Activated CD8-positive, alpha-beta memory T cell treated with anti-CD3 and anti-CD28 coated beads for 36 hours (primary cell): ENCODE results near the gene KRTAP10-3. TPM values are rescaled to one million over a fixed set of nuclear protein-coding genes. Genes with fewer than 3 reads are reported as not detected.
"Not testable (repeated sequence)": the region's sequence is repeated elsewhere in the genome, so short reads cannot be mapped to it uniquely, and the experiment has no call there.

Experiments
- CTCF ChIA-PET: fragments of 350-600 bp; sonication (Branson Sonifier 250); formaldehyde crosslinking; loops from one replicate; lab custom pipeline; 2021; ENCODE audit warnings: antibody characterized with exemption; lab: Charles Lee
- POLR2A ChIA-PET: fragments of 350-600 bp; sonication (Branson Sonifier 250); formaldehyde crosslinking; loops from one replicate; lab custom pipeline; 2021; ENCODE audit warnings: antibody characterized with exemption; lab: Charles Lee
- total RNA-seq, 2 experiments: library from RNA; stranded (reverse); gene quantifications; one replicate each; pipeline ENCODE4 v1.2.3, GENCODE V29; 2021

KRTAP10-3 gene
- total RNA-seq, 2 experiments from 2014 or later: not detected

DNA sequence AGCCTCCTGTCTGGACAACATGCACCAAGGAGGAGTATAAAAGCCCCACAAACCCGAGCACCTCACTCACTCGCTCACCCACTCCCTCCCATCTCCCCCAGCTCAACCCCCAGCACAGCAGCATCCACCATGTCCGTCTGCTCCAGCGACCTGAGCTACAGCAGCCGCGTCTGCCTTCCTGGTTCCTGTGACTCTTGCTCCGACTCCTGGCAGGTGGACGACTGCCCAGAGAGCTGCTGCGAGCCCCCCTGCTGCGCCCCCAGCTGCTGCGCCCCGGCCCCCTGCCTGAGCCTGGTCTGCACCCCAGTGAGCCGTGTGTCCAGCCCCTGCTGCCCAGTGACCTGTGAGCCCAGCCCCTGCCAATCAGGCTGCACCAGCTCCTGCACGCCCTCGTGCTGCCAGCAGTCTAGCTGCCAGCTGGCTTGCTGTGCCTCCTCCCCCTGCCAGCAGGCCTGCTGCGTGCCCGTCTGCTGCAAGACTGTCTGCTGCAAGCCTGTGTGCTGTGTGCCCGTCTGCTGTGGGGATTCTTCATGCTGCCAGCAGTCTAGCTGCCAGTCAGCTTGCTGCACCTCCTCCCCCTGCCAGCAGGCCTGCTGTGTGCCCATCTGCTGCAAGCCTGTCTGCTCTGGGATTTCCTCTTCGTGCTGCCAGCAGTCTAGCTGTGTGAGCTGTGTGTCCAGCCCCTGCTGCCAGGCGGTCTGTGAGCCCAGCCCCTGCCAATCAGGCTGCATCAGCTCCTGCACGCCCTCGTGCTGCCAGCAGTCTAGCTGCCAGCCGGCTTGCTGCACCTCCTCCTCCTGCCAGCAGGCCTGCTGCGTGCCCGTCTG, 15.2 kb upstream of the KRTAP10-3 start, which contains the start of gene KRTAP10-4:
KRTAP10-4 (plus strand) TSS at position 100 of the 827 bp plus-strand sequence; CDS start at position 130, 30 bp downstream.
- CTCF ChIA-PET, POLR2A ChIA-PET: not testable (repeated sequence)

DNA sequence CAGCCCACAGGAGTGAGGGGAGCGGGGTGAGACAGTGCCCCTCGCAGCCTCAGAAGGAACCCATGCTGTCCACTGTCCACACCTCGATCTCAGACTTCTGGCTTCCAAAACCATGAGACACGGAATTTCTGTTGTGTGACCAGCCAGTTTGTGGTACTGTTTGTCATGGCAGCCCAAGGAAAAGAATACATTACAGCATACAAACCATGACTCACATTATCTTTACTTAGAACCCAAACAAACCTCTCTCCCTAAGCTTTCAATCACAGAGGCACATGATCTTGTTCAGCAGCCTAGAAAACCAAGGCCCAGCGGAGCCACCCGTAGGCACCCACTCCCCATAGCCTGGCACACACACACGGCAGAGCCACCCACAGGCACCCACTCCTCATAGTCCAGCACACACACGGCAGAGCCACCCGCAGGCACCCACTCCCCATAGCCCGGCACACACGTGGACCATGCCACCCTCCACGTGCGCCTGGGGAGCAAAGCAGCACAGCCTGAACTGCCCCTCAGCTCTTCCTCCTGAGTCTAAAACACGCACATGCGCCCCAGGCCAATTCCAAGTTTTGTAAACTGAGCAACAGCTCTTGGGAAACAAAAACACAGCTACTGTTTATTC, 14.5 kb upstream of the KRTAP10-3 start:
- CTCF ChIA-PET: no interaction called here
- POLR2A ChIA-PET: no interaction called here

DNA sequence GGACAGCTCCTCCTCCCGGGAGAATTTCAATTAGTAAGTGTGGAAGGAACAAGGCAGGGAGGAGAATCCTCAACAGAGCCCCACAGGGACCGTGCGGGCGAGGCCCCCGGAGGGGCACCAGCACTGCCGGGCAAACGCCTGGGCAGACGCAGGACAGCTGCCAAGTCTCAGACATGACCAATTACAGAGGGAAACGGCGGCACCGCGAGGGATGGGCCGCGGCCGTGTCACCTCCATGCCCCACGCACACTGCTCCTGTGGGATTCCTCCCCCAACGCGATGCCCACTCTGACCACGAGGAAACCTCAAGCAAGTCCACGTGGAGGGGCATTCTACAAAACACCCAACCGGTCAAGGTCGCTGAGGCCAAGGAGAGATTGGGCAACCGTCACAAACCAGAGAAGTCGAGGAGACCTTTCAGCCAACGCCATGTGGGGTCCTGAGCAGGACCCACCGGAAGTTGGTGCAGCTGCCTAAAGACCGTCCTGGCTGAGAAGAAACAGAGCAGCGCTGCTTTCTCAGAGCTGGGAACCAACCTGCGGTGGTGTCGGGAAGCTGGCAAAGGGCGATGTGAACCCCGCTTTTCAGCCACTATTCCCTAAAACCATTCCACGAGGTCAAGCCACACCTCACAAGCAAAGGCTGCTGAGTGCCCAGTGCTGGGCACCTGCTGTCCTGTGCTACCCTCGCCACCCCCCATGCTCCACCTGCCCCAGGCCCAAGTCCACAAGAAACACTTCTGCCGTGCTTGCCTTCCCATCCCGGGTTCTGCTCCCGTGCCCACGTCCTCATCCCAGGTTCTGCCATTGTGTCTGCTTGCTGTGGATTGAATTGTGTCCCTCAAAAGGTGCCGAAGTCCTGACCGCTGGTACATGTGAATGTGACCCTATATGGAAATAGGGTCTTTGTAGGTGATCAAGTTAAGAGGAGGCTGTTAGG, 13.5 kb upstream of the KRTAP10-3 start:
- CTCF ChIA-PET: no interaction called here
- POLR2A ChIA-PET: no interaction called here

DNA sequence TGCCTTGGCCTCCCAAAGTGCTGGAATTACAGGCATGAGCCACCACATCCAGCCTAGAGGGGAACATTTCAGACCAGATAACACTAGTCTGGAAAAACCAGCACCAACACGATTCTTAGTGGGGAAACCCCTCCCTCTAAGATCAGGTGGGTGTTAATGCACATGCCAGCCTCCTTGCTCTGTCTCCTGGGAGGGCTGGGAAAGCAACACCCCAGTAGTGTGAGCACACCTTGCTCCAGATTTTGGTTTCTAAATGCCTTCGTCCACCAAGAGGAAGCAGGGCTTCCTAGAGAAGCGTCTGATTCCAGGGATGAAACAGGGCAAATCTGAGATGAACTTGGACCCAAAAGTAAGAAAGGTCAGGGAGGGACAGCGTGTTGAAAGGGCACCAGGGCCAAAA, 12.7 kb upstream of the KRTAP10-3 start:
- ChIA-PET CTCF (no interaction called here), POLR2A (no interaction called here)

DNA sequence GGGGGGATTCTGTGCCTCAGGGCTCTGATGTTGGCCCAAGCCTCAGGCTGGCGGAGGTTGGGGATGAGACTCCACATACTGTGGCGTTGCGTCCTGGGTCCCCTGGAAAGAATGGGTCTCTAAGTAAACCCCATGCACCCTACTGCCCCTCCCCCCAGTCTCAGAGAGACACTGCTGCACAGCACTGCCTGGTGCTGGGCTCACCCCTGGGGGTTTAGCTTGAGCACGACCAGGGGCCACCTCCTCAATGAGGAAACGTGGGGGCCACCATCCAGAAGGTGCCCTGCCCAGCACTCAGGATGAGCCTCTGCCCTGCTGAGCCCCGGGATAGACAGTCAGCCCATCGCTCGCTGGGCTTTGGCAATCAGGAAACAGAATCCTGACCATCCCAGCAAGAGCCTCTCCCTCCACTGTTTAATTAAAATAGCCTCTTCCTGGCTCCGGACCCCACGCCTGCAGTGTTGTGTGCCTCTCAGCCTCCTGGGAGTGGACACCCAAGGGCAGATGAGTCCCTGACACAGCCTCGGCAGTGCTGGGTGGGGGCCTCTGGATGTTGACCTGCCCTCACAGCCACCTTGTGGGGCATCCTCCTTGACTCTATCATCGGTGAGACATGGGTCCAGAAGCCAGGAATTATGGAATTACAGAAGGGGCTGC, 11.4 kb upstream of the KRTAP10-3 start:
- CTCF ChIA-PET: no interaction called here
- POLR2A ChIA-PET: no interaction called here

DNA sequence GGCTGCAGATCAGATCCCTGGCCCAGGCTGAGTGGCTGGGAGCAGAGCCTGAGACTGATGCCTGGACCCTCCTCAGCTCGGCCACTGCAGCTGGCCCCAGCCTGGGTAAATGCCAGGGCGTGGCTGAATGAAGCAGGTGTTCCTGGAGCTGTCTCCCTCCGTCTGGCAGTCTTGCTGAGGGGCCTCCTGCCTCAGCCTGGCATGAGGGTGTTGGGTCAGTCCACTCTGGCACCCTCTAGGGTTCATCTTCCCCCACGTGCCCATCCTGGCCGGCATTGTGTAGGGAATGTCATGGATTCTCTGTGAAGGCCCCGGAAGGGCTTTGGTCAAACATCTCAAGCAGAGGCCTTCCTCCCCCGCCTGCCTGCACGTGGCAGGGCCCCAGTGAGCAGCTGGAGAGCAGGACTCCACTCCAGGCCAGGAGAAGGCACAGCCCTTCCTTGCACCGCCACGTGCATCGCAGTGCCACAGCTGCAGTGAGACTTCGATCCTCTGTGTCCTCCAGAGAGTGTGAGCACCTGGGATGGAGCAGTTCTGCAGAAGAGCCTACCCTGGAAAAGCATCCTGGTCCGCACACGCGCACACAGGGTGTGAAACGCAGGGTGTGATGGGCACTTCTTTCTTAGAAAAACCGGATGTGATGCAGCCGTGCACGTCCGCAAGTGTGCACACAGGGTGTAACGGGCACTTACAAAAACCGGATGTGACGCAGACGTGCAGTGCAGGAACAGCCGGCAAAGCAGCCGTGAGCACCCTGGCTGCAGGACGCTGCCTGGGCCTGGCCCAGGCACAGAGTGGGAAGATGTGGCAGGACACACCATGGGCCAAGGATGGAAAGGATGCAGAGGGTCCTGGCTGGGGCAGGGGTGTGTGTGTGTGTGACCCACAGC, 10.3 kb upstream of the KRTAP10-3 start:
- ChIA-PET CTCF (no interaction called here), POLR2A (no interaction called here)

DNA sequence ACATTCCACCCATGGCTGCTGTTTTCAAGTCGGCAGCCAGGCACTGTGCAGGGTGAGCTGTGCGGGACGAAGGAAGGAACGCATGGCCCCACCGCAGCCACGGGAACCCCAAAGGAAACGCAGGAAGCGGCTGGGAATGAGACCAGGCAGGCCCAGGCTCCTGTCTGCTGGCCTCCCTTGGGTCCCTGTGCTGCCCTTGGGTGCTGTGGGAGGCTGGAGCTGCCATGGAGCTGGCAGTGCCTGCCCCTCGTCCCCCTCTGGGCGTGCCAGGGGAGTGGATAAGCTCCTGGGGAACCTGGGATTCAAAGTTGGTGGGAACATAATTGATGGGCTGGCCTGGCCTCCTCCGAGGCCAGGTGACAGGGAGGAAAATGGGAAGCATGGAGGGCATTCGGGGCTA, 9.7 kb upstream of the KRTAP10-3 start:
- ChIA-PET POLR2A (interaction anchor here (0.6 kb wide), 1 partner anchor 528 kb away, joined by 3 read pairs; no protein-coding TSS in a partner anchor), CTCF (no interaction called here)

DNA sequence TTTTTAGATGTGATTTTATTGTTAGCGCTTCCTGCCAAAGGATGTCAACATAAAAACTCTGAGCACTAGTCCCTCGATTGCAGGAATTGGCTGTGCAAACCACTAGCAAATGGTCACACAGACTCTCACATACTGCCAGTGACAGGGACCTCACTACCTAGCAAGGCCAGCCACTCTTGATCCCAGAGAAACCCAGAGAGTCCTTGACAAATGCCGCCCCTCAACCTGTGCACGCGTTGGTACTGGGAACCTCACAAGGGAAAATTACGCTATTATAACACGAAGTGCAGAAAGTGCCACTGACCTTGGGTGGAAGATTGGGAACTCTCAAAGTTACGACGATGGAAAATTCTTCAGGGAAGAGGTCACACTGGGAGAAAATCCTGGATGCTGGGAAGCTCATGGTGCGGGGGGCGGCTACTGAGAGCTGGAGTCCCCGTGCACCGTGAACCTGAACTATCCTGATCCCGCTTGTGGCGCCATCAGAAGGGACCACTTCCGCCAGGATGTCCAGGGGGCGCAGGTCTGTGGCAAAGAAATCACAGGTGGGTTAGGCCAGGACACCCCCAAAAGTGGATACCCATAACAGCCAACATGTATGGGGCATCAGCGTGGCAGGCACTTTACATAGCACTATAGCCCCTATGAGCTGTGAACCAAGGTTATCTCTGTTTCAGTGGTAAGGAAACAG, 9.0 kb upstream of the KRTAP10-3 start:
- ChIA-PET CTCF (no interaction called here), POLR2A (interaction anchor here (0.6 kb wide), 1 partner anchor 528 kb away, joined by 3 read pairs; no protein-coding TSS in a partner anchor)

DNA sequence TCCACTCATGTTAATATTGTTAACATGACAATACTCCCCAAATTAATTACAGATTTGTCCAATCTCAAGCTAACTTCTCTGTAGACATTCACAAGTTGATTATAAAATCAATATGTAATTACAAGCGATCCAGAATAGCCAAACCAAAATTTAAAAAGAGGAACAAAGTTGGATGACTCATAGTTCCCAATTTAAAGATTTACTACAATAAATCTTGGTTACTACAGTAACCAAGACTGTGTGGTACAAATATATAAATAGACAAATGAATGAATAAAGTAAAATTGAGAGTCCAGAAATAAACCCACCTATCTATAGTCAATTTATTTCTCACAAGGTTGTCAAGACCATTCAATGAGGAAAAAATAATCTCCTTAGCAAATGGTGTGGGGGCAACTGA, 7.8 kb upstream of the KRTAP10-3 start:
- ChIA-PET POLR2A (no interaction called here), CTCF (no interaction called here)

DNA sequence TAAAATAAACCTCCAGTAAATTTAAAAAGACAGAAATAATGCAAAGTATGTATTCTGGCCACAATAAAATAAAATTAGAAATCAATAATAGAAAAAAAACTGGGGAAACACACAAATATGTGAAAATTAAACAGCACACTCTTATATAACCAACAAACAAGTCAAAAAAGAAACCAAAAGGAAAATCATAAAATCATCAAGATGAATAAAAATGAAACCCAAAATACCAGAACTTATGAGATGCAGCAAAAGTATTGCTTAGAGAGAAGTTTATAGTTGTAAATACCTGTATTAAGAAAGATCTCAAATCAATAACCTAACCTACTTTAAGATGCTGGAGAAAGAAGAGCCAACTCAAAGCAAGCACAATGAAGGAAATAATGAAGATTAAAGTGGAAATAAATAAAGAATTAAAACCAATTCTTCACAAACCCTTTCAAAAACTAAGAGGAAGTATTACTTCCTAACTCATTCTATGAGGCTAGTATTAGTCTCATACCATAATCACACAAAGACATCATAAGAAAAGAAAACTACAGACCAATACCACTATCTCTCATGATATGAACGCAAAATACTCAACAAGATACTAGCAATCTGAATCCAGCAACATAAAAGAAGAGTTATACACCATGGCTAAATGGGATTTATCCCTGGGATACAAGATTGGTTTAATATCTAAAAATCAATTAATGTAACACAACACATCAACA, 6.4 kb upstream of the KRTAP10-3 start:
- ChIA-PET POLR2A (no interaction called here), CTCF (no interaction called here)

DNA sequence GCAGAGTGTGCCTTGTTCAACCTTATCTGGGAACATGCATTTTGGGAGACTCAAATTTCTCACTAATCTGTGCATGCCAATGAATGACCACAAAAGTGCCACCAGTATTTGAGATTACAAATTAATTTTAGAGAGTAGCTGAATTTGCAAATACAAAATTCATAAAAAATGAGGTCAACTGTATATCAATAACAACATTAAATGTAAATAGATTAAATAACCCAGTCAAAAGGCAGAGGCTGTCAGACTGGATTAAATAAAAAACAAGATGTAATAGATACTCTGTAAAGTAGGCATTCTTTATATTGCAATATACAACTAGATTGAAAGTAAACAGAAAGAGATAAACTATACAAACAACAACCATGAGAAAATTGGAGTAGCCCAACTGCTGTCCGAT, 5.5 kb upstream of the KRTAP10-3 start:
- POLR2A ChIA-PET: no interaction called here
- CTCF ChIA-PET: no interaction called here

DNA sequence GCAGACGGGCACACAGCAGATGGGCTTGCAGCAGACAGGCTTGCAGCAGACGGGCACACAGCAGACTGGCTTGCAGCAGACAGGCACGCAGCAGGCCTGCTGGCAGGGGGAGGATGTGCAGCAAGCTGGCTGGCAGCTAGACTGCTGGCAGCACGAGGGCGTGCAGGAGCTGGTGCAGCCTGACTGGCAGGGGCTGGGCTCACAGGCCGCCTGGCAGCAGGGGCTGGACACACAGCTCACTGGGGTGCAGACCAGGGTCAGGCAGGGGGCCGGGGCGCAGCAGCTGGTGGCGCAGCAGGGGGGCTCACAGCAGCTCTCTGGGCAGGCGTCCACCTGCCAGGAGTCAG, 293 bp downstream of the KRTAP10-3 start:
- CTCF ChIA-PET, POLR2A ChIA-PET: not testable (repeated sequence)

DNA sequence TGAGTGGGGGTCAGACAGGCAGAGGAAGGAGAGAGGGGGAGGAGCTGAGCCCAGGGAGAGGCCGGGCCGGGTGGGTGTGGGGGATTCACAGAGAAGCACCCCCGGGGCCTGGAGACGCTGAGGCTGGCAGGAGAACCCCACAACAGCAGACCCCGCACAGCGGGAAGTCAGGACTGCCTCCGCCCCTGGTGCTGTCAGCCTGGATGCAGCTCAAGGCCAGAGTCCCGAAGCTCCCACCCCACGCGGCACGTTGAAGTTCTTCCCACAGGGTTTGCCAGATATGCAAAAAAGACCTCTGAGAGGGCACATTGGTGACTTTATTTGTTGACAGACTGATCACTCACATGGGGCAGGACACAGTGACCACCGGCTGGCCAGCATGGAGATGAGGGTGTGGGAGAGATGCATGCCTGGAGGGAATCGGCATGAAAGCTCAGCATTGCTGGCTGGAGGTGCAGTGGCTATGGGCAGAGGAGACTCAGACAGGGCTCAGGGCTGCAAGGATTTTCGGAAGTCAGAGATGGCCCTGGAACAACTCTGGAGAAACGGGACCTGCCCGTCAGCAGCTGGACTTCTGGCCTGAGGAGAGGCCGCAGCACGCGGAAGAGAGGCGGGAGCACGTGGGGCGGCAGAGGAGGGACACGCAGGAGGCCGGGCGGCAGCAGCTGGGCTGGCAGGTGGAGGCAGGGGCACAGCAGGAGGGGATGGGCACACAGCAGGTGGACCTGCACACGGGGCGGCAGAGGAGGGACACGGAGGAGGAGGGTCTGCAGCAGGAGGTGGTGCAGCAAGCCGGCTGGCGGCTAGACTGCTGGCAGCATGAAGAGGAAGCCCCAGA, 885 bp downstream of the KRTAP10-3 start:
- ChIA-PET POLR2A (no interaction called here), CTCF (no interaction called here)

DNA sequence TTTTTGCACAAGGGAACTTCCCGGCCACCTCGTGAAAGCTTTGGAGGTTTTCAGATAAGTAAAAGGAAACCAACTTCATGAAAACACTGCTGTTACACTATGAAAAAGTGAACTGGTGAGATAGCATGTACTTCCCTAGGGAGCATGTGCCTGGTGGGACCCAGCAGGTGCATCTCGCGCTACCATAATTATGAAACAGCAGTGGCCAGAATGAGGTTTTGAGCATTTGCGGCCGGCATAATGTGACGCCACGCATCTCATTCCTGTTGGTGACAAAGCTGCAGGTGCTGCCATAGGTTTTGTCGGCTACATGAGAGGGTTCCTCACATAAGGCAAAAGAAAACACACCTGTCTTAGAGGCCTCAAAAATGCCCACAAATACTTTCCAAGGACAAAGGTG, 1.7 kb downstream of the KRTAP10-3 start:
- ChIA-PET CTCF (interaction anchor here (0.7 kb wide), 1 partner anchor 60 kb away, joined by 3 read pairs; no protein-coding TSS in a partner anchor), POLR2A (no interaction called here)

DNA sequence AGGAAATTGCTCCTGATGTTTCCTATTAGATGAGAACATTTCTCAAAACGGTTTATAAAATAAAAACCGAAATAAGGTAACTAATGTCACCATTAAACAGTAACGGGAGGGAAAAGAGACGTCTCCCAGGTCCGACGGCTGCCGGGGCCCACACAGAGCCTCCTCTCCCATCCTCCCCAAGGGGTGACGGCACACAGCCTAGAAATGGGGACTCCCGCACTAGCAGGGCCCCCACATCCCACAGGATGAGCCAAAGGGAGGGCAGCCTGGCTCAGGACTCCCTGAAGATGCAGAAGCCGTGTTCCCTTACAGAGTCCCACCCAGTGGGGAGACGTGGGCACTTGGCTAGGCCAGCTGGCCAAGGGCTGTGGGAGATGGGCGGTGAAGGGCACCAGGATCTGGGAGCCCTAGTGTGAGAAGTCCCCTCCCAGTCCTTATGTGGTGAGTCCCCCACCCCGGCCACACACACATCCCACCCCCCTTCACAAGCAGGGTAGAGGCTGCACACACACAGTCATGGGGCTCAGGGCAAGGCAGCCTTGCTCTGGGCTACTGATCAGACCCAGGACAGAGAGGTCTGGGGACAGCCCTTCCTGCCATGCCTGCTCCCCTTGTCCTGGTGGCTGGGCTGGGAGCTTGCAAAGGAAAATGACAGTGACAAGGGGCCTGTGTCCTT, 3.3 kb downstream of the KRTAP10-3 start:
- ChIA-PET POLR2A (no interaction called here), CTCF (no interaction called here)

DNA sequence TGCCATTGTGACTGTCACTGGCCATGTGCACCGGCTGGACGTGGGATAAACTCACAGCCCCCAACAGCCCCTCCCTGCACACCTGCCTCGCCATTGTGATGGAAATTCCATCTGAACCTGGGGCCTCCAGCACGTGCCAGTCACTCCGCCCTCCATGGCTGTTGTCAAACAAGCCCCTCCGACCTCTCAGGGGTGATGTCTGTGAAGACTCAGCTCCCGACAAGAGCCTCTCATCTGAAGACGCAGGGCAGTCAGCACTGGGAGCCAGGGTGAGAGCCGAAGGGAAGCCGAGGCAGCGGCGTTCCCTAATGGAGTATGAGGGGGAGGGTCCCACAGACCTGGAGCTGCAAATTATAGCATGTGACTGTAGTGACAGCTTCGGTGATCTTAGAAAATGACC, 5.9 kb downstream of the KRTAP10-3 start:
- ChIA-PET POLR2A (no interaction called here), CTCF (no interaction called here)
